RPMI7951 (cell line): ENCODE measurements around the gene RFLNA. TPM values are rescaled to one million over a fixed set of nuclear protein-coding genes. Genes with fewer than 3 reads are reported as not detected.

Source experiments
- DNase-seq: peaks from one replicate; pipeline ENCODE4 v3.0.0-alpha.2; 2012; ENCODE audit warnings: low read depth
- total RNA-seq: library from RNA; depleted of rRNA; stranded (reverse); fragments of >200 nt; shearing (Covaris generic); gene quantifications from 2 replicates; pipeline ENCODE4 v1.2.3, GENCODE V29; 2014

RFLNA gene
- total RNA-seq, 1 experiment from 2014 or later, result 1.3 TPM

DNA sequence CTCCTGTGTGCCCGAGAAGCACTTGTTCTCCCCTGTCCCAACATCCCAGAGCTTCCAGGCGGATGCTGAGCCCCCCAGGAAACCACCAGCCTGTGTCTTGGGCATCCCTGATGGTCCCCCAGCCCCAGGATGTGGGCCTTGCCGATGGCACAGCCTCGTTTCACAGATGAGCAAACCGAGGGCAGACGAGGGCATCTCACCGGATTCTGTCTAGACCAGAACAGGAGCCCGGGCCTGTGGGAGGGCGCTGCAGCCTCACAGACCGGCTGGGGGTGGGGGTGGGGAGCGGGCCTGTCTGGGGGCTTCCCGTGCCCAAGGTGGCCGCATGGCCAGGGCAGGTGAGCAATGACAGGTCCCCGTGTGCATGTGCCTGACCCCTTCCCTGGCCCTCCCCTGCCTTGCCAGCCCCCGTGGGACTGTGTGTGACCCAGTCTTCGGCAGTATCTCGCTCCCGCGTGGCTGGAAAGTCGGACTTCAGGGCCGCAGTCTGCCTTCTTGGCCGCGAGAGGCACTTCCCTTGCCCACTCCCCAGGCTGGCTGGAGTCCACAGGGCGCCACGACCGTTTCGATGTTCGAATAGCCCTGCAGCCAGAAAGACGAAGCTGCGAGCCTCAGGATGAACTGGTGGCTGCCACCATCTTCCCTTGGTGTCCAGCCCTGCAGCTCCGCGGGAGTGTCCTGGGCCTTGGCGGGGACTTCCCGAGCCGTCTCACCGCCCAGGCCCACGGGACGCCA lies 8.9 kb downstream of the RFLNA start:
- no peak for DNase-seq

DNA sequence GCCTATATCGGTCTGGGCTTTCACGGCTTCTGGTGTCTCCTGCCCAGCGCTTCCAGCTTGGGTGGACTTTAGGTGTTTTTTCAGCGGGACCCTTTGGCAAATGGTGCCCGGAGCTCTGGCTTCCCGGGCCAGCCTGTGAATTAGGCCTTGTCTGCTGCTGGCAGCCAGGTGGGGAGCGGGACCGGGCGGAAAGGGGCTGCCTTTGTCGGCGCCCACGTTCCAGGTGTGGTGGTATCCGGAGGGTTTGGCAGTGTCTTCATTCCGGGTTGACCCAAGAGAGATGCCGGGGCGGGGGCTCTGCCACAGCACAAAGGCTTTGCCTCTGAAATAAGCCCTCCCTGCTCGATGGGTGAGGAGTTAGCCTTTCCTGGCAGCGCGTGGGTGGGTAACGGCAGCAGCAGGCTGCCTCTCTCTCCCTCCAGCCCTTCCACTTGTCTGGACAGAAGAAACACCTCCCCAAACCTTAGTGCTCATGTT lies 9.5 kb downstream of the RFLNA start:
- DNase-seq, result no peak

DNA sequence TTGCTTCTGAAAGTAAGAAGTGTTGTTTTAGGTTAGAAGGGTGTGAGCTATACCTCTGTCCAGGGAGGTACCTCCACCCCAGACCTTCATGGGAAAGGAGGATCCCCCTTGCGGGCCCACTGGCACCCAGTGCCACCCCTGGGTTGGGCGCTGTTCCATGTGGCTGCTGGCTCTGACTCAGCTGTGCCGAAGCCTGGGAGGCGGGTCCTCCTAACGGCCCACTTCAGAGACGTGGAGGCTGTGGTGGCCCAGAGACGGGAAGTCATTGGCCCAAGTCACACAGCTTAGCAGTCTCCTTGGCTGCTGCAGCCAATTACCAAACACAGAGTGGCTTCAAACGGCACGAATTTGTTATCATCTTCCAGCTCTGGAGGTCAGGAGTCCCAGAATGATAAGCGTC lies 10.2 kb downstream of the RFLNA start:
- no peak for DNase-seq

DNA sequence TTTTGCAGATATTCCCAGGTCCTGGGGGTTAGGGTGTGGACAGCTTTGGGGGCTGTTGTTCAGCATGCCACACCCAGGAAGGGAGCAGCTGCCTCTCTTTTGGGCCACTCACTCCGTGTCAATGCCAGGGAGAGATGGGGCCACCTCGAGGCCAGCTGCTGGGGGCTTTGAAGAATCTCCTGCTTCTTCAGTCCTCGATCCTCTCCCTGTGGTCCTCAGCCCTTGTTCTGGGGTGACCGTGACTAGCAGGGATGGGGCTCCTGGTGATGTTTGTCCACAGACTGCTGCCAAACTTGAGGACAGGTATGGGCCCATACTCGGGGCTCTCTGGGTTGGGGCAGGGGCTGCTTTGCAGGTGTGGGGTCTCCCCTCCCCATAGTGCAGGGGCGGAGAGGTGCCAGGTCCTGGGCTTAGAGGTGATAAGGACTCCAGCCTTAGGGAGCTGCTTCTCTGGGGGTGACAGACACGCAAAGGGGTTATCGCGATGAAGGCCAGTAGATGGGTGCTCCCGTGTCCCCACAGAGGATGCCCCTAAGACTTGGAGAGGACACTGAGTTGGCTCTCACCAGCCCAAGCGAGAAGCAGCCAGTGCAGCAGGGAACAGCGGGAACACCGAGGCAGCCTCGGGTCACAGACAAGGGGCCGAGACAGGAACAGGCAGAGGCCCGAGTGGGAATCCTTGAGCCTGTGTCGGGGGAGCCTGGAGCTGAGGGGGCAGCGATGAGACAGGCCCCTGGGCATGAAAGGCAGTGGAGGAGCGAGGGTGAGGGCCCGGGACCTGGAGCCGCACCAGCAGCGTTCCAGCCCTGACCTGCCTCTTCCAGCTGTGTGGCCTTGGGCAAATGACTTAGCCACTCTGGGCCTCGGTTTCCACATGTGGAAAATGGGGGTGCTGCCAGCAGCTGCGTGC lies 11.1 kb downstream of the RFLNA start:
- no peak for DNase-seq

DNA sequence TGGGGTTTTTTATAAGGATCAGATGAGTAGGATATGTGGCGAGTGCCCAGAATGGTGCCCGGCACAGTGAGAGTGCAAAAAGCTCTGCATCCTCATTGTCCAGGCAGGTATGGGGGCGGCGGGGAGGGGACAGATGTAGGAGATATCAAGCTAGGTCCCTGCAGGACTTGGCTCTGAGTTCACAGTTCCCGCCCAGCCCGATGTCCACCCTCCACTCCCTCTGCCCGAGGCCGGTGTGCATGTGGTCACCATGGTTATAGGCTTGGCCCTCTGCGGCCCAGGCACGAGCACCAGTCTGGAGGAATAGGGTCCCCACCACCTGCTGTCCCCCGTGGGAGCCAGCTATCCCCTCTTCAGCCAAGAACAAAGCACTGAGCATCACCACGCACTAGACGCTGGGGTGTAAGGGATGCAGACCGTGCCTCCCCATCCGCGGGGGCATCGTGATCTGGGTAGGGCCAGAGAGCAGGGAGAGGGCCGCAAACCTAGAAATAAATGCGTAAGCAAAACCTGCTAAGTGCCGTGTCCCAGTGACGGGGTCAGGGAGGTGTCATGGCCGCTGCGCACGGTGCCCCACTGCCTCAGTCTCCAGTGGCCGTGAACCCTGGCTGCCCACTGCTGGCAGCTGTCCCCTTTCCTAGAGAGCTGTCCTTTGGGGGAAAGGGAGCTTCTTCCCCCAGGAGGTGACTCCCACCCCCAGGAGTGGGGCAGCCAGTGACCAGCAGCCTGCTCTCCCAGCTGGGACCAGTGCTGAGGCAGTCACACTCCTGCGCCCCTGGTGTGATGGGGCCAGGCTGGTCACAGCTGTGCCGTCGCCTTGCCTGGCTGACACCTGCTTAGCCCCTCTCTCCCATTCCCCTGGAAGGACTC lies 12.0 kb downstream of the RFLNA start:
- DNase-seq, result no peak

DNA sequence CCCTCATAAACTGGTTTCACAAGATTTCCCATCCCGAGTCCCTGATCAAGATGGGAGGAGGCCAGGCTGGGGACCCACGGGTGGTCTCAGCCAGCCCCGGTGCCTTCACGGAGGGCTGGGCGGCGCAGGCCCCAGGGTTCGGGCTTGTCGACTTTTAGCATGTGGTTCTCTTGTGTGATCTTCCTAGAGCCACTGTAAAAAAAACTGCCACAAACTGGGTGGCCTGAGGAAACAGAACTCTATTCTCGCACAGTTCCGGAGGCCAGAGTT lies 12.6 kb downstream of the RFLNA start:
- no peak for DNase-seq

DNA sequence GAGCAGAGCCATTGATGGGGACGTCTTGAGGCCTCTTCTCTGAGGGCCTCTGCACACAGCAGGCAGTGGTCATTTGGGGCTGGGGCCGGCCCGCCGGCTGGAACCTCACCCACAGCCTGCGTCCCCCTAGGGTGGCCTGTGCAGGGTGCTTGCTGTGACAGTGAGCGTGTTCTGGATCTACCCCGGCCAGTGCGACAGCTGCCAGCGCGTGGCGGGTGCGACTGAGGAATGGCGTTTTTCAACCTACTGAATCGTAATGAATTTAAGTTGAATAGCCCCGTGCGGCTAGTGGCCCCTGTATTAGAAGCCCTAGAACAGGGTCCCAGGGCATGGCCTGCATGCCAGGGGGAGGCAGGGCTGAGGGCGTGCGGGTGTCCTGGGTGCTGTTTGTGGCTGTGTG lies 13.8 kb downstream of the RFLNA start:
- DNase-seq, result no peak

DNA sequence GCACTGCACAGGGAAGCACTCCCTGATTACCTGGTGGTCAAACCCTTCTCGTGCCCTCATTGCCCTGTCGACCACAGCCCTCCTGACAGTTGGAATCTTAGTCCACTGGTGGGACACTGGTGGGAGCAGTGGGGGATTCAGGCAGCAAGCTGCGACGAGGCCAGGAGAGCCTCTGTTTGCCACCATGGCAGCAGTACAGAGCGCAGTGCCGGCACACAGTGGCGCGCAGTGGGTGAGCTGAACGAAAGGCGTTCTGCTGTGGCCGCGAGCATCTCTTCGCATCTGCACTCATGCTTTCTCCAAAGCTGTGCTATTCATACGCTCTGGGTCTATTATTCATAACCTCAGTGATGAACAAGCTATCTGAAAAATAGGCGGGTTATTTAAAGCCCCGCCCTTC lies 14.3 kb downstream of the RFLNA start:
- DNase-seq, result no peak

DNA sequence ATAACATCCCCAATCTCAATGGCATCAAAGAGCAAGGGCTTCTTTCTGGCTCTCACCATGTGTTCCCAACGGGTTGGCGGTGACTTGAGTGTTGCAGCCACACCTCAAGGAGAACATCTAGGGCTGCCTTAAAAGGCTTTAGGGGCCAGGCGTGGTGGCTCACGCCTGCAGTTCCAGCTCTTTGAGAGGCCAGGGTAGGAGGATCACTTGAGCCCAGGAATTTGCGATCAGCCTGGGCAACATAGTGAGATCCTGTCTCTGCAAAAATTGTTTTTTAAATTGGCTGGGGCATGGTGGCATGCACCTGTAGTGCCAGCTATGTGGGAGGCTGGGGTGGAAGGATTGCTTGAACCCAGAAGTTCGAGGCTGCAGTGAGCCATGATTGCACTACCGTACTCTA lies 14.9 kb downstream of the RFLNA start:
- no peak for DNase-seq

DNA sequence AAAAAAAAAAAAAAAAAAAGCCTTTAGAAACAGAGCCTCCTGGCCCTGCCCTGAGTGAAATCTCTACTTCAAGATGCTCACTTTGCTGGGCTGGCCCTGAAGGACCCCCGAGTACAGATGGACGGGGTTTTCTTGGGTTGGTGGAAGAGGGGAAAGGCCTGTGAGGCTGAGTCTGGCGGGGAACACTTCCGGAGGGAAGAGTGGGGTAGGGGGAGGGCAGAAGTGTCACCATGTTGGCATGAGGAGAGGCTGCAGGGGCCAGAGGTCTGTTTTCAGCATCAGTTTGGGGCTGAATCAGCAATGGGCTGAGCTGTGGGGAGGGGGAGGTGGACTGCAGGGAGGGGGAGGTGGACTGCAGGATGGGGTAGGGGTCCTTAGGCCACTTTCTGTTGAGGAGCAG lies 15.3 kb downstream of the RFLNA start:
- no peak for DNase-seq

DNA sequence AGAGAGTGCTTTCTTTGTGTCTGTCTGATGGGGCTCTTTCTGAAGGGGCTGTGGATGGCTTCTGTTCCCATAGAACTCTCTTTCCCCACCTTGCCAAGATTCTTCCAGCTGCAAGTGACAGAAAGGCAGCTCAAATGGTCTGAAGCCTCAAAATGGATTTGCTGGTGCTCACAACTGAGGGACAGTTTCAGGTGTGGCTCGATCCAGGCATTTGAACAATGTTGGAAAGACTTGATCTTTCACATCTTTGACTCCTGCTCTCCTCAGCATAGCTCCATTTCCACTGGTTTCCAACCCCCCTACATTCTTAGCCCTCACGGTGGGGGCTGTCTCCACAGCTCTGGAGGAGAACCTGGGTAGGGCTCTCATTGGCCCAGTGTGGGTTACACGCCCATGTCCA lies 15.9 kb downstream of the RFLNA start:
- no peak for DNase-seq

DNA sequence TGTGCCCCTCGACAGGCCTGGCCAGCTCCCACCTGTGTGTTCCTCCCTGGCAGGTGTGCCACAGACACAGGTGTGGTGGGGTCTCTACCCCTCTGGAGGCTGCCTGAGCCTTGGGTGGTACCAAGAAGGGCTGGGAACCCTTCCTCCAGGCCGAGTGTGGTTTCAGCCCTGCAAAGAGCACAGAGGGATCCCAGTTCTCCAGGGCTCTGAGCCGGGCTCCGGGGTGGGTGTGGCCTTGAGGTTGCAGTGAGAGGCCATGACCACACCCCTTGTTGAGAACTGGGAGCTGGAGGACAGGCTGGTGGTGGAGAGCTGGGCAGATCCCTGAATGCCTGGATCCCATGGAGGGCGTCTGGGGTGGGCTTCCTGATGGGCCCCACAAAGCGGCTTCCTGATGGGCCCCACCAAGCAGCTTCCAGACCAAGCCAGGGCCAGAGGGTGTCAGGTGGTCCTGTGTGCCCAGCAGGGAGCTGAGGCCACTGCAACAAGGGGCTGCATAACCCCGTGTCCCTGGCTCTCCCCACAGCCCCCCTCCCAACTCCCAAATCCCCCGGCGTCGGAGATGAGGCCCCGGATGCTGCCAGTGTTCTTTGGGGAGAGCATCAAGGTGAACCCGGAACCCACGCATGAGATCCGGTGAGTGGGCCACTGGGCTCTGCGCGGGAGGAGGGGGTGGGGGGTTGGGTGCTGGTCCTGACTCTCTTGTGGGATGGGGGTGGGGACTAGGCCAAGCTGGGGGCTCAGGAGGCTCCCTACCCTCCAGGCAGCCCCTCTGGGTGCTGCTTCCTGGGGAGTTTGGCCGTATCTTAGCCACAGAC lies 16.6 kb downstream of the RFLNA start:
- DNase-seq, result no peak

DNA sequence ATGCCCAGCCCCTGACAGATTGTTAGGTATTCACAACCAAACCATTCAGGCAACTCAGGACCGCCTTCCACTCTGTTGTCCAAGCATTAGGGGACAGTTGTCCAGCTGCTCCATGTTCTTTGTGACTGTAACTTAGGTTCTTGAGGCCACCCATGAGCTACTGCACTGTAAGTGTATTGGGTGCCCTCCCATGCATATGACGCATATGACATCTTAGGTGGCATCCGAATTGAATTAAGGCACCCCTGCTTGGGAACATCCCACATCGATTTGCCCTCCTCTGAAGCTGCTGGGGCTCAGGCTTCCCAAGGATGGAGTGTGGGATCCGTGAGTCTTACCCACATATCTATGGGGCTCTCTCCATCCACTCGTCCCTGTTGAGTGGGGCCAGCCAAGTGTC lies 17.7 kb downstream of the RFLNA start:
- DNase-seq, result no peak

DNA sequence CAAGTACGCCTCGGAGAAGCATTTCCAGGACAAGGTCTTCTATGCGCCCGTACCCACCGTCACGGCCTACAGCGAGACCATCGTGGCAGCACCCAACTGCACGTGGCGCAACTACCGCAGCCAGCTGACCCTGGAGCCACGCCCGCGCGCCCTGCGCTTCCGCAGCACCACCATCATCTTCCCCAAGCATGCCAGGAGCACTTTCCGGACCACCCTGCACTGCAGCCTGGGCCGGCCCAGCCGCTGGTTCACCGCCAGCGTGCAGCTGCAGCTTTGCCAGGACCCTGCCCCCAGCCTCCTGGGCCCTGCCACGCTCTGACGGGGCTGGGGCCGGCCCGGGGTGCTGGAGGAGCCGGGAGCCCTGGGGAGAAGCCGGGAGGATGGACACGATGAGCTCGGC lies 19.3 kb downstream of the RFLNA start:
- DNase-seq, result no peak

DNA sequence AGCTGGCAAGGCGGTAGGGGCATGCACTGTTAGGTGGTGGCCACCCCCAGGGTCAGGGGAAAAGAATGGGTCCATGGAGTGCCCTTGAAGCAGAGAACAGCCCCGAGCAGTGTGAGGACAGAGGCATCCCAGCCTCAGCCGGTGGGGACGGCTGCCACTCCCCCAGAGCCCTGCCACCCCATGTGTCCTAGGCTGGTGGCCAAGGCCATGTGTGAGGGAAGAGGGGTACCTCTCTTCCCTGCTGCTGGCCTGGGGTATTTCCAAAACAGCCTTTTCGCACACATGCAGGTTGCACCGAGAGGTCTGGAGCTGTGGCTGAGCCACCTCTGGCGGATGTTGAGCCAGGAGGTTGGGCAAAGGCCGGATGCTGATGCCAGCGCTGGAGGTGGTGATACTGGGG lies 19.9 kb downstream of the RFLNA start:
- no peak for DNase-seq

DNA sequence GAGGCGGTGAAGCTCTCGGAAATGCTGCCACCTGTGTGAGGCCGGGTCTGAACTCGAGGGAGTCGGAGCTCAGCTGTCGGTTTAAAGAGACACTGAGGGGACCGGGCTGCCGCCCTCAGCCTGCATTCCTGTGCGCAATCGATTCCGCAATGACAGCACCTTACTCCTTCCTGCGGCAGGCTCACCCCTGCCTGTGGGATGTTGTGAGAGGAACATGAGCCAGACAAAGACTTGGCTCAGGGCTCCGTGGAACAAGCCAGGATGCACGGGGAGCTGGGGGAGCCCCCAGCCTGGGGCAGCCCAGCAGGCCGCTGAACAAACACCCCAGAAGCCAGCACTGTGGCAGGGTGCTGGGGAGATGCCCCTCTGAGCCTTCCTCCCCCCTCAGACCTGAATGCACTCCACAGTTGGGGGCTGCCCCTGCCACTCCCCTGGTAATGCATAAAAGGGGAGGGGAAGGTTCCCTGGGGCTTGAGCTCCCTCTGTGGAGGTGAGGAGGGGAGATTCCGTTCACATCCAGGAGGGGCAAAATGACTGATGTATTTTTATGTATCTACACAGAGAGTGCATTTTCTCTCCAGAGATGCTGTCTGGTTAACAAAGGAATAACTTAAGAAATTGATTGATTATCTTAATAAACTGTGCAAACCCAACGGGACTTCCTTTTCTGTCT lies 20.6 kb downstream of the RFLNA start:
- no peak for DNase-seq

DNA sequence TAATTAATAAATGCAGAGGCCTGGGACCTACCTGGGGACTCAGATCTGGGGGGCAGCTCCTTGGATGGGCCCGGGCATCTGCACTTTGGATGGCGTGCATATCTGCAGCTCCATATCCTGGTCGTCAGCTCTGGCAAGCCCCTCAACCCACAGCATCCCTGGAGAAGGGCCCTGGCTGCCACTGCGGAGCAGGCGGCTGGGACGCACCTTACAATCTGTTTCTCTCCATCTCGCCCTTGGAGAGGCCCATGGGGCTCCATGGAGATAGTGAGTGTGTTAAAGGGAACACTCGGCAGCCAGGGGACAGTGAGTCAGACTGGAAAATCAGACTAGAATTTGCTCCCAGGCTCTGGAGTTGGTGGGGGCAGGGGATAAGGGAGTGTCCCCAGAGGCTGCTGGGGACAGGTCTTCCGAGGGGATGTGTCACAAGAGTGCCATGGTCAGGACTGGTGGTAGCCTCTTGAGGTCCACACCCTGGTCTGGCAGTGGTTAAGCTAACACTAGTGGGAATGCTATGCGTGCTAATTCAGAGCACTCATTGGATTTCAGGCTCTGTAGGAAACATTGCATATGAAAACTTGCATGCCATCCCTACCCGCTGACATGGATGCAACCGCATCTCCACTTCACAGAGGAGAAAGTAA lies 21.5 kb downstream of the RFLNA start:
- no peak for DNase-seq

DNA sequence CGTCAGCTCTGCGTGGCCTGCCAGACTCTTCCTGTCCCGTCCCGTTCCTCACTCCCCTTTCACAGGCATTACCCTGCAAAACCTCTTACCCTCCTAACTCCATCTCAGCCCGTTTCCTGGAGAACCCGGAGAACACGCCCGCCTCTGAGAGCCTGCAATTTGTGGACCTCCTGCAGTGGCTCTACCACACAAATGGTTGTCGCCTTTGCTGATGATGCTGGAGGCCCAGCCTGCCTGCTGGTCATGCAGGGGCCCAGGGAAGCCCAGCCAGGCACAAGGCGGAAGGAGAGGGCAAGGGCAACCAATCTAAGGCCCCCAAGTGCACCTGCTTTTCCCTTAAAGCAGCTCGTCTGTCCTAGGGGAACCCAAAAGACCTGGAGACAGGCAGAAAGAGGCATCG lies 22.5 kb downstream of the RFLNA start:
- DNase-seq, result no peak

DNA sequence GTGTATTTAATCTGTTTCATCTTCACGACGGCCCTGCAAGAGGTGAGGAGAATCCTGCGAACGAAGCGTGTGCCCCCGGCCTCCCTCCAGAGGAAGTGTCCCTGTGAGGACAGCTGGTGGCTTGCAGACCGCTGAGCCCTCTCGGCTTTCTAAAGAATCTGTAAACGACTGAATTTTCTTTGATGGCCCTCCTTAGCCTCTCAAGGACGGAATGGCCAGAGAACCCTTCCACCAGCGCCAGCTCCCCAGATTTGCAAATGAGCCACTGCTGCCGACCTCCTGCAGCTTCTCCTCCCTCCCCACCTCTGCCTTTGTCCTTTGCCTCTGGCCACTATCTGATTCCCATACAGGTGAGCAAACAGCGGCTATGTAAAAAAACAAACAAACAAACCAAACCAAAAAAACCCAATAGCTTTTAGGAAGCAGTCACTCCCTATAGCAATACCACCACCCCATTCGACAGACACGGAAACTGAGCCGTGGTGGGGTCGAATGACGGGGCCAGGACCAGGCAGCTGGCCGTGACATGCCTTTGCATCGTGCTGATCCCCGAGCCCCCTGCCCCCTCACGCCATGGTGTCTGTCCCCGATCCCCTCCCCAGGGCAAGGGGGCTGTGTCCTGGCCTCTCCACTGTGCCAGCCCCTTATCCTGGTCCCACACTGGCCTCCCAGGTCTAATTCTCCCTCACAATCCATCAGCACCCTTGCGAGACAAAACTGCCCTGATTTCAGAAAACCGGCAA lies 23.6 kb downstream of the RFLNA start:
- DNase-seq, result no peak
